ENCODE measurements around the gene CADM2.

Gene CADM2

GRCh38 chr3:85298032-85298431 is 339.2 kb downstream of the CADM2 start:
- POLR2A ChIA-PET, result no interaction called here
- H3K4me3 ChIP-seq (ENCODE audit: low read depth, low read length), result no peak overlapping the region
- DNase-seq (ENCODE audit: low read depth, low spot score), result no peak
- CTCF ChIA-PET, result no interaction called here
- no peak for TF ChIP-seq CTCF (IDR thresholded peaks at IDR 0.05; ENCODE audit: insufficient read depth, low read length, missing control alignments)

DNA sequence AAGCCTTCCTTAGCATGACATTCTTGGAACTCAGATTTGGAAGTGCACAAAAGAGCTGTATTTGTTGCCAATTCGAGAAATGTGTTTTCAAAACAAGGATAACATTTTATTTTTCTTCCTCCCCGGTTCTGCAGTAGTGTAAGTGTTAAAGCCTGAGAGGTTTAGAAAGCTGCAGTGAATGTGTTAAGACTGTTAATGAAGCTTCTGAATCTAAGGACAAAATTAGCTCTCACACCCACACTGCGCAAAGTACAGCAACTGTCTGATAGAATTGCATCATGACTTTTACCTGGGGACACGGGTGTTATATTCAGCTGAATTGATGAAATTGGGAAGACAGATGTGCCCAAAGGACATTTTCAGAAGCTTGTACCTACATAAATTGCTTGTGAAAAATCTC is 344.4 kb downstream of the CADM2 start:
- CTCF ChIA-PET, result interaction anchor here (0.8 kb wide), 1 partner anchor 273 kb away, joined by 3 read pairs; no protein-coding TSS in a partner anchor
- POLR2A ChIA-PET, result no interaction called here
- TF ChIP-seq CTCF (IDR thresholded peaks at IDR 0.05; ENCODE audit: insufficient read depth, low read length, missing control alignments), result no peak

DNA sequence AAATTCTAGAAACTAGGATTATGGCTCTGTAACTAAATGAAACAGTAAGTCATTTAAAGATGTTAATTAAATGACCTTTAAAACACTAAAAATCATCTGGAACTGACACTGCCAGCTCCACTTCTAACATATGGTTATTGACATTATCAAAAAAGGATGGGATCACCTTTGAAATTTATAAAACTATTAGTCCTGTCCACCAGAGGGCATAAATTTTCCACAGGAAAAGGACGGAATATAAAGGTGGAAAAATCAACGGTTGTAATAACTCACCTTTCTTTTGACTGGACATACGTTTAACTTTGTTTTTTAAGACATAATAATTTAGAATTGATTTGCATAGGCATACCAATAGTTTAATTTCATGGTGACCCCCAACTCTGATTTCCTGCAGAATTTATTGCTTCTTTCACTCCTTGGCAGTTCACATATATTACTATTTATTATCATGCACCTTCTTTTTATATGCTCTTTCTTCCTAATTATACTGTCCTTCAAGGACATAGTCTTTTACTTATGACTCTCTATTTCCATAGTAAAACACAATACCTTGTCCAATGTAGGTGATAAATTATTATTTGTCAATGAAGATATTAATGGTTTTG is 345.7 kb downstream of the CADM2 start:
- no peak for DNase-seq (ENCODE audit: low read depth, low spot score)
- POLR2A ChIA-PET, result no interaction called here
- CTCF ChIA-PET, result no interaction called here
- no peak overlapping the region for H3K4me3 ChIP-seq (ENCODE audit: low read depth, low read length)
- TF ChIP-seq CTCF (IDR thresholded peaks at IDR 0.05; ENCODE audit: insufficient read depth, low read length, missing control alignments), result no peak

More for the DNA sequence above, 344.4 kb downstream of the CADM2 start:
- DNase-seq (ENCODE audit: low read depth, low spot score), result no peak
- H3K4me3 ChIP-seq (ENCODE audit: low read depth, low read length), result no peak overlapping the region

DNA sequence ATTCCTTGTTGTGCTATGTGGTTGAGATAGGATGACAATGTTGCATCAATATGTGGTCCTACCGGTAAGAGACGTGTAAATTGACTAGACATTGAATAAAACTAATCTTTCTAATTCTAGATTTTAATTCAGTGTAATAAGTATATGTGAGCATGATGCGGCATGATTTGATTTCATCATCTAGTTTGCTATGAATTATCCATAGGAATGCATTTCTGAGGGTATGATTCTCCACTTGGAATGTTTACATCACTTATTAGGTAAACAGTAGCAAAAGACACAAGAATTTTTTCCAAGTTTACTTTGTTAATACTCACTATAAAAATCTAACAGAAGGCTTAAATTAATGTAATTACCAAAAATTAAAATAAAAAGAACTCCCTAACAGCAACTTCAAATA is 353.5 kb downstream of the CADM2 start:
- H3K4me3 ChIP-seq (ENCODE audit: low read depth, low read length), result no peak overlapping the region
- POLR2A ChIA-PET, result no interaction called here
- CTCF ChIA-PET, result no interaction called here
- DNase-seq (ENCODE audit: low read depth, low spot score), result no peak
- TF ChIP-seq CTCF (IDR thresholded peaks at IDR 0.05; ENCODE audit: insufficient read depth, low read length, missing control alignments), result no peak

DNA sequence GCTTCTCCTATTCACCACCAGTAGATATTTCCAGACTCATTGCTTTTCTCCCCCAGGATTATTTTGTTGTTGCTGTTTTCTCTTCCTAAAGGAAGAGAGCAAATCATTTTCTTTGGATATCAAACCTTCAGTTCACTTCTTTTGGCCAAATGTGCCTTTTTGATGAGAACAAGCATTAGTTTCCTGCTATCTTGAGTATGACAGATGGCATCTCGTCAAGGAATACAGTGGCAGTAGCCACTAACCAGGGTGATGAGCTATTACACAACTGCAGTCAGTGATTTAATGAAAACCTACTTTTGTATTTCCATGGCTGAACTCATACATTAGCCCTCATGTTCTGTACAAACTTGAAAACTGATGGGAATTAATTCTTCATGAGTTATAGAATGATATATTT is 354.6 kb downstream of the CADM2 start:
- no peak for TF ChIP-seq CTCF (IDR thresholded peaks at IDR 0.05; ENCODE audit: insufficient read depth, low read length, missing control alignments)
- no peak overlapping the region for H3K4me3 ChIP-seq (ENCODE audit: low read depth, low read length)
- POLR2A ChIA-PET, result no interaction called here
- CTCF ChIA-PET, result no interaction called here
- DNase-seq (ENCODE audit: low read depth, low spot score), result no peak

DNA sequence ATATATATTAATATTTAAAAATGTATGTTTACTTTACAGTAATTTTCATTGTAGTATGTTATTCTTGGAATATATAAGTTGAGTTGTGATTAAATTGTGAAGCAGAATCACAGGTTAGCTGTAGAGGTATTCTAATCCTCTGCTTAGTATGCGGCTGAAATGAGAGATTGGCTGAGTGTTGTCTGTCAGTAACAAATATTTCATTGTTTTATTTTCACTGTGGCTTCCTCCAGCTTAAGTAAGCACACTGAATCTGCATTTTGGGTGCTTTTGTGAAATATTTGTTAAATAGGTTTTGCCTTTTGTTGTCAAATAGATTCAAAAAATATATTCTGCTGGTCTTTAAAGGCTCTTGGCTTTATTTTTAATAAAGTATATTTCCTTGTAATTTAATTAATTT is 357.5 kb downstream of the CADM2 start:
- H3K4me3 ChIP-seq (ENCODE audit: low read depth, low read length), result no peak overlapping the region
- ChIA-PET CTCF (no interaction called here), POLR2A (no interaction called here)
- TF ChIP-seq CTCF (IDR thresholded peaks at IDR 0.05; ENCODE audit: insufficient read depth, low read length, missing control alignments), result no peak
- DNase-seq (ENCODE audit: low read depth, low spot score), result no peak
